ENCODE data around the gene ZG16B.
A peak's percentile ranks its signal among the peaks of the same experiment; 100 is the strongest.

Gene ZG16B

DNA sequence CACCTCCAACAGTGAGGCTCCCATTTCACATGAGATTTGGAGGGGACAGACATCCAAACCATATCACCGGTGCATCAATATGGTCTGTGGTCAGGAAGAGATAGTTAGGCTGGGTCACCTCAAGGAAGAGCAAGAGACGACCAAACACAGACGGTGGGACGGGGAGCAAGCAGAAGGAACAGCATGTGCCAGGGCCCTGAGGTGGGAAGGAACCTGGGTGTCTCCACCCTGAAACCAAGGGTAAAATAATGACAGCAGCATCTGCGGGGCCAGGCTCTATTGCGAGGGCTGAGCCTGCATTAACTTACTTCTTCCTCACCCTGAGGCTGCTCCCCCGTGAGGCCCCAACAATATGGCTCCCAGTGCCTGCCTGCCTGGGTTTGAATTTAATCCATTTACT is 21.9 kb upstream of the ZG16B start:
- no peak for DNase-seq

DNA sequence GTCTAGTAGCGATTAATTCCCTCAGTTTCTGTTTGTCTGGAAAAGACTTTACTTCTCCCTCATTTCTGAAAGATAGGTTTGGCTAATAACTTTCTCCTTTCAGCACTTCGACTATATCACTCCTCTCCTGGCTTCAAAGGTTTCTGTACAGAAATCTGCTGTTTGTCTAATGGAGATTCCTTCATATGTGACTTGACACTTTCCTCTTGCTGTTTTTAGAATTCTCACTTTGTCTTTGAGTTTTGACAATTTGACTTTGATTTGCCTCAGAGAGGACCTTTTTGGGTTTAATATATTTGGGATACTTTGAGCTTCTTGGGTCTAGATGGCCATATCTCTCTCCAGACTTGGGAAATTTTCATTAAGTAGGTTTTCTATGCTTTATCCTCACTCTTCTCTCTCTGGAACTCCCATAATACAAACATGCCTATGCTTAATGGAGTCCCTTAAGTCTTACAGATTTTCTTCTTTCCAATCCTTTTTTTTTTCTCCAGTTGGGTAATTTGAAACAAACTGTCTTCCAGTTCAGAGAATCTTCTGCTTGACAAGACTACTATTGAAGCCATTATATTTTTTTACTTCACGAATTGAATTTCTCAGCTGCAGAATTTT is 20.8 kb upstream of the ZG16B start:
- no peak for DNase-seq

- DNase-seq = no peak
Measured at GRCh38 chr16:2810651-2811050, 19.5 kb upstream of the ZG16B start.

- DNase-seq = no peak
Measured at GRCh38 chr16:2811703-2812471, 18.2 kb upstream of the ZG16B start.

- no peak for DNase-seq
Measured at GRCh38 chr16:2813771-2814221, 16.3 kb upstream of the ZG16B start.

- no peak for DNase-seq
Measured at GRCh38 chr16:2814551-2815298, 15.4 kb upstream of the ZG16B start.

DNA sequence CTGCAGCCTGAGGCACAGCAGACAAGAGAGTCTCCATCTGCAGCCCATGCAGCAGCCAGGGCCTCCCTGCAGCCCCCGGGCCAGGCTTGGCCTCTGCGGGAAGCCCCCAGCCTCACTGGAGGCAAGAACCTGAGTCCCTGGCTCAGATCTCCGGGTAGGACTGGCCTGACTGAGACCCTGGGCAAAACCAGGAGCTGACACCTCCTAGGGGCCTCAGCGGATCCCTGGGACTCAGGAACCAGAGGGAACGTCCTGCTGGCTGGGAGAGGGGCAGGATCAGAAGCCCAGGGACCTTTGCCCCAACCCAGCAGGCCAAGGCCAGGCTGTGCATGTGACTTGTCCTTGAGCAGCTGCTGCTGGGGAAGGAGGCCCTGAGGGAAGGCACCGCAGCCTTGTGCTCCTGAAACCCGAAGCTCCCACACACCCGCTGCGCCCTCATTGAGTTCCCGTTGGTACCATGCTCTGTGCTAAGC is 14.8 kb upstream of the ZG16B start:
- DNase-seq = no peak

- DNase-seq = peak; percentile 42 to 45
Measured at GRCh38 chr16:2816751-2817339, 13.3 kb upstream of the ZG16B start, which contains the start of gene PRSS21. TSS of gene PRSS21 (plus strand) at chr16:2817237. CDS start at chr16:2817269, 32 bp downstream.

DNA sequence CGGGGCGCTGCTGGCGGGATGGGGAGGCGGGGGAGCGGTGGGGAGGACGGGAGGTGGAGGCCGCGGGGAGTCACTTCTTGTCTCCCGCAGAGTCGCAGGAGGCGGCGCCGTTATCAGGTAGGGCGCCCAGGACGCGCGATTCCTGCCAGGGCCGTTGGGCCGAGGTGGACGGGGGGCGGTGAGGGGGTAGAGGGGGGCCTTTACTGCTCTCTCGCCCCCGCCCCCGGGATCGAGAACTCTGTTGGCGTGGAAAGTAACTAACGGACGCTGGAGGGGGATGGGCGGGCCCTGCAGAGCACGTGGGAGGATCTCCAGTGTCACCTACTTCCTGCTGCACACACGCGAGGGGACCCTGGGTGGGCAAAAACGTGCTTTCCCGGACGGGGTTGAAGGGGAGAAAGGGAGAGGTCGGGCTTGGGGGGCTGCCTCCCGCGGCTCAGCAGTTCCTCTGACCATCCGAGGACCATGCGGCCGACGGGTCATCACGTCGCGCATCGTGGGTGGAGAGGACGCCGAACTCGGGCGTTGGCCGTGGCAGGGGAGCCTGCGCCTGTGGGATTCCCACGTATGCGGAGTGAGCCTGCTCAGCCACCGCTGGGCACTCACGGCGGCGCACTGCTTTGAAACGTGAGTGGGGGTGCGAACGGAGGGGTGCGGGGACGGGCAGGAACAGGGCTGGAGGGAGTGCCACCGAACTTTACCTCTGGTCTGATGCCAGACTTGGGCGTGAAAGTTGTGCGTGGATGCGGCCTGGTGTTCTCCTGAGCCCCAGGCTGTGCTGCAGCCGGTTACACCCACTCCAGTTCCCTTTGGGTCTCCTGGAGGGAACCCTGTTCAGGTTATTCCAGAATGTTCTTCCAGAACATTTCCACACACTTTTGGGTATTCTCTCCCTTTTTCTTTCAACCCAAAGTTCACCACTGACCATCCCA is 12.5 kb upstream of the ZG16B start:
- DNase-seq = no peak

DNA sequence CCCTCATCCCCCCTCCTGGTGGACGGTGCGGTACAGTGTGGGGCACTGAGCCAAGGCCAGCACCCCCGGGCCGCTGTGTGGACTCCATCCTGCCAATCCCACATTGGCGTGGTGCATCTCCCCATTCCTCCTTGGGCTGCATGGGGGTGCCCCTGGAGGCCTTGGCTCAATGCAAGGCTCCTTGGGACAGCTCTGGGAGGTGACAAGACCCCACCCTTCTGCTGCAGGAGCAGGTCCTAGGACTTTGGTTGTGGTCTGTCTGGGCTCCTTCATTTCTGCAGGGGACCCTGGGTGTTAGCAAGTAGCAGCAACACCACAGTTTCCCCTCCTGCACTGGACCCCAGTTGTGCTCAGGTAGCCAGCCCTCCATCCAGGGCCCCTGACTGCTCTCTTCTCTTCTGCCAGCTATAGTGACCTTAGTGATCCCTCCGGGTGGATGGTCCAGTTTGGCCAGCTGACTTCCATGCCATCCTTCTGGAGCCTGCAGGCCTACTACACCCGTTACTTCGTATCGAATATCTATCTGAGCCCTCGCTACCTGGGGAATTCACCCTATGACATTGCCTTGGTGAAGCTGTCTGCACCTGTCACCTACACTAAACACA is 11.7 kb upstream of the ZG16B start:
- DNase-seq = no peak

DNA sequence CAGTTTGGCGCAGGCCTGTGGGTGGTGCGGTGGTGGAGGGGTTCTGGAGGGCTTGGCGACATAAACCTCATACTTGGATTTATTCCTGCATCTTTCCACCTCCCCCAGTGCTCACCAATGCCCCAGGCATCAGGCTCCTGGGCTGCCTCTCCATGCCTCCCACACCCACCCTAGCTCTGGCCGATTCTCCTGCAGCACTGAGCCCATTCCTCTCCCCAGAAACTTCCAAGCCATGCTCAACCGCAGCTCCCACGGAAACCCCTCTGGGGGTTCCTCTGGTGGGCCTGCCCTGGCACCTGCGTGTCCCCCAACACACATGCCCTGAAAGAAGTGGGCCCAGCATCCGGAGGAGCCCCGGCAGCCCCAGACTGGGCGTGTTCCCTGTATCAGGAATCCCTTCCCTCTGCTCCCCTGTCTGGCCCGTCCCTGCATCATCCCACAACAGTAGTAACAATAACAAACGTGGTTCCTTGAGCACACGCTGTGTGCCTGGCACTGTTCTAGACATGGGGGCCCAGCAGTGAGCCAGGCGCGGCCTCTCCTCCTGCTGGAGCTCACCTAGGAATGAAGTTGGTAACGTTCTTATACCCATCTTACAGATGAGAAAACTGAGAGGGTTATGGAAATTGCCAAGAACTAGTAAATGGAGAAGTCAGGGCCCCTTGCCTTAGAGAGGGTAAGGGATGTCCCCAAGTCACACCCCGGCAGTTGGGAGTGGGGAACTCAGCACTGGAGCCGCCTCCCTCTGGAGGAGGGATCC is 10.7 kb upstream of the ZG16B start:
- DNase-seq = no peak

GRCh38 chr16:2819939-2820835 is 9.9 kb upstream of the ZG16B start:
- no peak for DNase-seq

GRCh38 chr16:2820836-2821486 is 9.1 kb upstream of the ZG16B start:
- no peak for DNase-seq

DNA sequence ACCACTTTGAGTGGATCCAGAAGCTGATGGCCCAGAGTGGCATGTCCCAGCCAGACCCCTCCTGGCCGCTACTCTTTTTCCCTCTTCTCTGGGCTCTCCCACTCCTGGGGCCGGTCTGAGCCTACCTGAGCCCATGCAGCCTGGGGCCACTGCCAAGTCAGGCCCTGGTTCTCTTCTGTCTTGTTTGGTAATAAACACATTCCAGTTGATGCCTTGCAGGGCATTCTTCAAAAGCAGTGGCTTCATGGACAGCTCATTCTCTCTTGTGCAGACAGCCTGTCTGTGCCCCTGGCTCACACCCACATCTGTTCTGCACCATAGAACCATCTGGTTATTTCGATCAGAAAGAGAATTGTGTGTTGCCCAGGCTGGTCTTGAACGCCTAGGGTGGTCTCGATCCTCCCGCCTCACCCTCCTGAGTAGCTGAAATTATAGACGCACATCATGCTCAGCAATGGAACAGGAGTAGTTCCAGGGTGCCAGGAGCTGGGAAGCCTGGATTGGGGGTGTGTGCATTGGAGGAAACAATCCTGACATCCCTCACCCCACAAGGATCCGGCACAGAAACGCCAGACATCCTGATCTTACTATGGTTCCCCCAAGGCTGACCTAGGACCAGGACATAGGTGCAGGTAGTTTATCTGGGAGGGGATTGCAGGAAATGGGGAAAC is 8.5 kb upstream of the ZG16B start:
- no peak for DNase-seq

GRCh38 chr16:2822158-2822495 is 8.0 kb upstream of the ZG16B start:
- no peak for DNase-seq

DNA sequence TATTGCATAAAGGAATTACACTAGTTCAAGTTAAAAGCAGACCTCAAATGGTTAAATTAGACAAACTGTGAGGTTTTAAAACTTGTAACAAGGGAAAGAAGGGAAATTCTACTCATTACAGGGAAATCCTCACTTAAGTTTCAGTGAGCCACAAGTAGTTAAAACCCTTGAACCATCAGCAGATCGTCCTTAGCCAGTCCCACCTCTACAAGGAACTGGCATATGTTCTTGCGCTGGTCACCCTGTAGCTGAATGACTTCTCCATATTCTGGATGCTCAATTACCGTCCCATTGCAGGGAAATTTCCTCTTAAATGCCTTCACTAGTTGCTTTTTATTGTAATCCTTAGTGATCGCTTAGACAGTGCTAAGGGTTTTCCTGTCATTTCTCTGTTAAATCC is 7.6 kb upstream of the ZG16B start:
- DNase-seq = no peak

GRCh38 chr16:2824626-2825025 is 5.5 kb upstream of the ZG16B start:
- DNase-seq = no peak

DNA sequence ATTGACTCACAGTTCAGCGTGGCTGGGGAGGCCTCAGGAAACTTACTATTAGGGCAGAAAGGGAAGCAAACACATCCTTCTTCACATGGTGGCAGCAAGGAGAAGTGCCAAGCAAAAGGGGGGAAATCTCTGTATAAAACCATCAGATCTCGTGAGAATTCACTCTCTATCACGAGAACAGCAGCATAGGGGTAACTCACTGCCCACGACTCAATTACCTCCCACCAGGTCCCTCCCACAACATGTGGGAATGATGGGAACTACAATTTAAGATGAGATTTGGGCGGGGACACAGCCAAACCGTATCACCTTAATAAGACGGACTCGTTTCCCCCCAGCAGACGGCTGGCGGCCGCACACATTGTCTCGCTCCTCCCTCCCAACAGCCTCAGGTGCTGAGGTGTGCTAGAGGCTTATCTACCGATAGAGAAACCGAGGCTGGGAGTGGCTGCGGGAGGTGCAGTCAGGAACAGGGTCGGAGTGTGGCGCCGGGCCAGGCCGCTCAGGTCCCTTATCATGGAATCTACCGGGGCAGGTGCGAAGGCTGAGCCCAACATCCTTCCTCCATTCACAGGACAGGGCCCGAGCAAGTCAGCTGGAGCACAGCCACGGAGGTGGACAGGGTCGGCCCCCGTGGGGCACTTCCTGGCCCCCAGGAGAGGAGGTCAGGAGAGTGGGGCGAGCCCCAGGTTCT is 4.9 kb upstream of the ZG16B start:
- DNase-seq = no peak
